Upper lobe of left lung (tissue), 4 donors: Measurements from ENCODE around the gene DUSP16.

ENCODE experiments used
- EP300 ChIP-seq, 4 donors: sonication (generic); formaldehyde crosslinking; IDR thresholded peaks; one replicate each; pipeline ENCODE4 v1.5.1; 2017; ENCODE audit warnings: antibody characterized with exemption in 4 of 4, control low read depth in 2 of 4
- POLR2A ChIP-seq, 4 donors: fragments of 450-650 bp; IDR thresholded peaks; one replicate each; pipeline ENCODE4 v1.5.1; 2016 to 2017; ENCODE audit warnings: antibody characterized with exemption in 4 of 4, mild to moderate bottlenecking in 2 of 4
- POLR2AphosphoS5 ChIP-seq, 2 donors: sonication (generic); formaldehyde crosslinking; IDR thresholded peaks; one replicate each; pipeline ENCODE4 v1.5.1; 2017; ENCODE audit warnings: antibody characterized with exemption in 2 of 2
- TF ChIP-seq, protein P1 (sequence below), 6 experiments: fragments of 450-650 bp in 4 of 6; fragments of 200-600 bp in 2 of 6; sonication (generic) in 2 of 6; IDR thresholded peaks; one replicate each; pipeline ENCODE4 v1.5.1; 2016 to 2019; ENCODE audit warnings: antibody characterized with exemption in 6 of 6

DNA sequence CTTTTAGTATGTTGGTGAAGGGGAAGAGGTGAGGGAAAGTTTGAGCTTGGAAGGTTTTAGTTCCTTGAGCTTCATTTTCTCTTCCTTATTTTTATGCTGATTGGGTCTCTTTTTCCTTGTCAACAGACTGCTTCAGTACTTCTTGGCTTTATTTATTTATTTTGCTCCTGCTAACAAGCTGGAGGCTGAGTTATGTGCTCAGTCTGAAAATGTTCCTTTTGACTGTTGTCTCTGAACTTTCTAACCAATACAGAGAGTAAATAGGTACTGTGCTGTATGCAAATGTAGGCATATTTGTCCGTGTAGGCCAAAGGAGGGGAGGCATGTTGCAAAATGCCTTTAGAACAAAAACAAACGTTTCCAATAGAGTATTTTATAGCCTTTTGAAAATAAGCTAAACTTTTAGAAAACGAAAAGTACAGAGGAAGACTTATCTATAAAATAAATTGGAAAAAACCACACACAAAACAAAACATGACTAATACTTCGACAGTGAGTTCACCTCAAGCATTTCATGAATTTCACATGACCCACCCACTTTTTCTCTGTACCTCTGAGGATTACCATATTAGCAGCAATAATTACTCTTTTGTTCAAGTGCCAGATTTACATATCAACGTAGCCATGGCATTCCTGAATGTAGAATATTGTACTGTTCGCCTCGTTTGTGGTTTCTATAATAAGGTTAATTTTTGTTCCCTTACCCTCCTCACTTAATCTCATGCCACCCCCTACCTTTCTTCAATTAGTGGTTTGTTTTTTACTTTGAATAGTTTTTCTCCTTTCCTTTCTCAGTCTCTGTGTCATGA is 44.3 kb upstream of the DUSP16 start:
- TF ChIP-seq POLR2A (IDR thresholded peaks at IDR 0.05) (no peak), EP300 (IDR thresholded peaks at IDR 0.05) (no peak), POLR2AphosphoS5 (IDR thresholded peaks at IDR 0.05) (no peak)
- TF ChIP-seq, protein P1, sequence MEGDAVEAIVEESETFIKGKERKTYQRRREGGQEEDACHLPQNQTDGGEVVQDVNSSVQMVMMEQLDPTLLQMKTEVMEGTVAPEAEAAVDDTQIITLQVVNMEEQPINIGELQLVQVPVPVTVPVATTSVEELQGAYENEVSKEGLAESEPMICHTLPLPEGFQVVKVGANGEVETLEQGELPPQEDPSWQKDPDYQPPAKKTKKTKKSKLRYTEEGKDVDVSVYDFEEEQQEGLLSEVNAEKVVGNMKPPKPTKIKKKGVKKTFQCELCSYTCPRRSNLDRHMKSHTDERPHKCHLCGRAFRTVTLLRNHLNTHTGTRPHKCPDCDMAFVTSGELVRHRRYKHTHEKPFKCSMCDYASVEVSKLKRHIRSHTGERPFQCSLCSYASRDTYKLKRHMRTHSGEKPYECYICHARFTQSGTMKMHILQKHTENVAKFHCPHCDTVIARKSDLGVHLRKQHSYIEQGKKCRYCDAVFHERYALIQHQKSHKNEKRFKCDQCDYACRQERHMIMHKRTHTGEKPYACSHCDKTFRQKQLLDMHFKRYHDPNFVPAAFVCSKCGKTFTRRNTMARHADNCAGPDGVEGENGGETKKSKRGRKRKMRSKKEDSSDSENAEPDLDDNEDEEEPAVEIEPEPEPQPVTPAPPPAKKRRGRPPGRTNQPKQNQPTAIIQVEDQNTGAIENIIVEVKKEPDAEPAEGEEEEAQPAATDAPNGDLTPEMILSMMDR (IDR thresholded peaks at IDR 0.05), result no peak
